HCT116 (cell line): ENCODE data around the gene HELZ2. TPM values are rescaled to one million over a fixed set of nuclear protein-coding genes. Genes with fewer than 3 reads are reported as not detected.

Experiments used
- ATAC-seq: fragments of 200-7000 bp; cut with Tn5 transposase; 2 replicates; pipeline ENCODE4 v1.9.1; 2020; ENCODE audit warnings: mild to moderate bottlenecking, moderate library complexity
- BruUV-seq: library from RNA; stranded (reverse); fragments of 400-500 nt; replicated peaks from 2 replicates; lab custom pipeline; 2021; lab: Mats Ljungman, UMichigan
- CTCF ChIA-PET: fragments of 300-600 bp; sonication (Branson Sonifier 250); formaldehyde crosslinking; loops from one replicate; lab custom pipeline; 2021; ENCODE audit warnings: antibody characterized with exemption; lab: Charles Lee
- POLR2A ChIA-PET: fragments of 300-600, 350-600 bp; sonication (Branson Sonifier 250); formaldehyde crosslinking; loops from one replicate; lab custom pipeline; 2021; ENCODE audit warnings: antibody characterized with exemption; lab: Charles Lee
- RAD21 ChIA-PET, 2 experiments: fragments of 300-600 bp; sonication (Branson Sonifier 250); formaldehyde crosslinking; loops; one replicate each; lab custom pipeline; 2023; ENCODE audit warnings: low total read pairs in 2 of 2; ENCODE audit not compliant: uncharacterized antibody in 2 of 2, unreplicated experiment in 2 of 2, low non-redundant PET in 1 of 2; lab: Charles Lee
- DNase-seq: peaks from one replicate; pipeline ENCODE4 v3.0.0-alpha.2; 2010; ENCODE audit warnings: low read depth, low spot score
- H2AFZ ChIP-seq: fragments of 200-600 bp; shearing (Covaris generic), sonication (generic); 2 replicates; pipeline ENCODE4 v1.6.1; 2017; ENCODE audit warnings: low read depth, mixed run types, mixed read lengths, antibody characterized with exemption, low read length; ENCODE audit not compliant: poor library complexity, severe bottlenecking
- H3K27ac ChIP-seq: 2 replicates; pipeline ENCODE4 v1.5.1; 2012; ENCODE audit warnings: low read depth, low read length
- H3K27me3 ChIP-seq: fragments of 200-600 bp; sonication (generic); 2 replicates; pipeline ENCODE4 v1.6.1; 2016; ENCODE audit warnings: mixed run types, low read length, mixed read lengths; ENCODE audit not compliant: insufficient read depth
- H3K36me3 ChIP-seq, 2 experiments: fragments of 200-500 bp in 1 of 2; fragments of 200-600 bp in 1 of 2; sonication (Bioruptor generic) in 1 of 2; sonication (generic) in 1 of 2; 2 replicates each; pipeline versions ENCODE4 v1.5.1 to v1.6.1; 2014 to 2016; ENCODE audit warnings: low read length in 2 of 2, inconsistent platforms in 1 of 2, mixed read lengths in 1 of 2, mixed run types in 1 of 2; ENCODE audit not compliant: insufficient read depth in 2 of 2, control insufficient read depth in 1 of 2
- H3K4me1 ChIP-seq, 2 experiments: fragments of 200-600 bp in 1 of 2; sonication (generic) in 1 of 2; 2 replicates each; pipeline versions ENCODE4 v1.5.1 to v1.6.1; 2012 to 2017; ENCODE audit warnings: low read length in 2 of 2, inconsistent platforms in 1 of 2, mild to moderate bottlenecking in 1 of 2, mixed read lengths in 1 of 2, mixed run types in 1 of 2, moderate library complexity in 1 of 2; ENCODE audit not compliant: insufficient read depth in 2 of 2, control insufficient read depth in 1 of 2
- H3K4me2 ChIP-seq: fragments of 200-600 bp; sonication (generic); 2 replicates; pipeline ENCODE4 v1.6.1; 2017; ENCODE audit warnings: mixed run types, low read length, mixed read lengths
- H3K4me3 ChIP-seq, 2 experiments: fragments of 200-600 bp in 1 of 2; sonication (generic) in 1 of 2; replicated peaks in 1 of 2; 2 replicates each; pipeline ENCODE4 v1.5.1; 2011 to 2016; ENCODE audit warnings: low read length in 2 of 2, control low read depth in 1 of 2, low read depth in 1 of 2, mild to moderate bottlenecking in 1 of 2, mixed read lengths in 1 of 2, mixed run types in 1 of 2
- H3K79me2 ChIP-seq: fragments of 200-600 bp; sonication (generic); 2 replicates; pipeline ENCODE4 v1.6.1; 2017; ENCODE audit warnings: mild to moderate bottlenecking, mixed run types, low read length, moderate library complexity, mixed read lengths; ENCODE audit not compliant: insufficient read depth
- H3K9ac ChIP-seq: fragments of 200-600 bp; sonication (generic); 2 replicates; pipeline ENCODE4 v1.6.1; 2016; ENCODE audit warnings: low read length, mixed read lengths
- H3K9me2 ChIP-seq: fragments of 200-600 bp; sonication (generic), shearing (Covaris generic); 2 replicates; pipeline ENCODE4 v1.6.1; 2017; ENCODE audit warnings: mixed run types, mild to moderate bottlenecking, moderate library complexity; ENCODE audit not compliant: insufficient read depth
- H3K9me3 ChIP-seq, 2 experiments: fragments of 200-500 bp in 1 of 2; fragments of 200-600 bp in 1 of 2; sonication (Bioruptor generic) in 1 of 2; sonication (generic) in 1 of 2; 2 replicates each; pipeline ENCODE4 v1.6.1; 2014 to 2017; ENCODE audit warnings: low read length in 2 of 2, mixed read lengths in 2 of 2, inconsistent platforms in 1 of 2, low read depth in 1 of 2, mild to moderate bottlenecking in 1 of 2, mixed run types in 1 of 2, moderate library complexity in 1 of 2; ENCODE audit not compliant: control insufficient read depth in 1 of 2, insufficient read depth in 1 of 2
- H4K20me1 ChIP-seq: fragments of 200-600 bp; sonication (generic), shearing (Covaris generic); 2 replicates; pipeline ENCODE4 v1.6.1; 2017; ENCODE audit warnings: mixed run types, mild to moderate bottlenecking, moderate library complexity; ENCODE audit not compliant: insufficient read depth
- CBX3 ChIP-seq: IDR thresholded peaks from 2 replicates; pipeline ENCODE4 v1.6.1; 2012; ENCODE audit warnings: low read depth
- CEBPB ChIP-seq: IDR thresholded peaks from 2 replicates; pipeline ENCODE4 v1.6.1; 2012; ENCODE audit warnings: low read depth
- EGR1 ChIP-seq: IDR thresholded peaks from 2 replicates; pipeline ENCODE4 v1.6.1; 2012; ENCODE audit warnings: low read depth
- EZH2 ChIP-seq: fragments of 200-600 bp; sonication (generic); IDR thresholded peaks from 2 replicates; pipeline ENCODE4 v1.6.1; 2017; ENCODE audit warnings: antibody characterized with exemption, mixed run types
- EZH2phosphoT487 ChIP-seq: fragments of 200-600 bp; IDR thresholded peaks from 2 replicates; pipeline ENCODE4 v1.6.1; 2018; ENCODE audit warnings: antibody characterized with exemption, borderline replicate concordance
- FOSL1 ChIP-seq: IDR thresholded peaks from 2 replicates; pipeline ENCODE4 v1.6.1; 2012; ENCODE audit warnings: low read depth
- JUND ChIP-seq: IDR thresholded peaks from 2 replicates; pipeline ENCODE4 v1.6.1; 2012
- MAX ChIP-seq: IDR thresholded peaks from 2 replicates; pipeline ENCODE4 v1.6.1; 2012
- POLR2AphosphoS5 ChIP-seq: IDR thresholded peaks from 2 replicates; pipeline ENCODE4 v1.6.1; 2011; ENCODE audit warnings: mild to moderate bottlenecking, low read depth, low read length, moderate library complexity
- REST ChIP-seq: IDR thresholded peaks from 2 replicates; pipeline ENCODE4 v1.6.1; 2012; ENCODE audit warnings: low read depth
- SIN3A ChIP-seq: IDR thresholded peaks from 2 replicates; pipeline ENCODE4 v1.6.1; 2012; ENCODE audit warnings: low read depth
- SP1 ChIP-seq: IDR thresholded peaks from 2 replicates; pipeline ENCODE4 v1.6.1; 2012; ENCODE audit warnings: low read depth
- YY1 ChIP-seq: IDR thresholded peaks from 2 replicates; pipeline ENCODE4 v1.6.1; 2011; ENCODE audit warnings: low read length, low read depth, moderate library complexity, mild to moderate bottlenecking; ENCODE audit not compliant: insufficient replicate concordance; ENCODE audit errors: extremely low read depth
- ZBTB33 ChIP-seq: IDR thresholded peaks from 2 replicates; pipeline ENCODE4 v1.6.1; 2011; ENCODE audit warnings: mild to moderate bottlenecking, low read length, moderate library complexity; ENCODE audit not compliant: insufficient replicate concordance; ENCODE audit errors: extremely low read depth
- ZNF274 ChIP-seq: fragments of 200-500 bp; sonication (Bioruptor generic); IDR thresholded peaks from 2 replicates; pipeline ENCODE4 v1.6.1; 2014; ENCODE audit warnings: mild to moderate bottlenecking, low read depth, low read length, inconsistent platforms
- intact Hi-C: fragments of 100-400 bp; cut with micrococcal nuclease; formaldehyde crosslinking; loops from 2 replicates; pipeline ENCODE4 v1.10.0; 2022
- total RNA-seq: library from RNA; stranded (reverse); gene quantifications from one replicate; pipeline ENCODE4 v1.2.1, GENCODE V29; 2021; ENCODE audit not compliant: unreplicated experiment

The HELZ2 gene
- total RNA-seq, 1 experiment from 2014 or later, result 44.0 TPM

GRCh38 chr20:63558804-63559484 lies 15.1 kb downstream of the HELZ2 start:
- Histone ChIP-seq H3K27ac (no peak overlapping the region), H2AFZ (no peak overlapping the region), H3K36me3 (no peaks in the 10 kb centered on the region; a peak in 3 of 4 replicates), H3K9me2 (no peaks in the 10 kb centered on the region), H3K79me2 (no peaks in the 10 kb centered on the region), H3K27me3 (no peaks in the 10 kb centered on the region), H3K4me3 (no peak overlapping the region), H3K9me3 (no peaks in the 10 kb centered on the region), H3K4me1 (peaks cover 5 to 7% of the 10 kb centered on the region in 2 experiments), H3K4me2 (no peak overlapping the region), H3K9ac (no peak overlapping the region), H4K20me1 (no peaks in the 10 kb centered on the region)
- RAD21 ChIA-PET, result no interaction called here
- intact Hi-C loops, result no loop called here
- DNase-seq (no peak), ATAC-seq (no peak)
- BruUV-seq, result no TSS peak
- CTCF ChIA-PET, result no interaction called here
- no peak for TF ChIP-seq ZBTB33
- TF ChIP-seq POLR2AphosphoS5, result no peak
- TF ChIP-seq JUND, result no peak
- TF ChIP-seq CBX3, result no peak
- no peak for TF ChIP-seq CEBPB
- TF ChIP-seq FOSL1, result no peak
- TF ChIP-seq EZH2, result no peak
- TF ChIP-seq EZH2phosphoT487, result no peak
- TF ChIP-seq YY1, result no peak
- TF ChIP-seq ZNF274, result no peak
- TF ChIP-seq MAX, result no peak
- TF ChIP-seq EGR1, result no peak
- TF ChIP-seq SIN3A, result no peak
- no peak for TF ChIP-seq REST
- TF ChIP-seq SP1, result no peak
- POLR2A ChIA-PET, result no interaction called here
